HG03378 (cell line): ENCODE results near the gene MYO1E.

Experiments used
- ATAC-seq: cut with Tn5 transposase; IDR thresholded peaks from one replicate; pipeline ENCODE4 v1.9.1; 2021; ENCODE audit warnings: mild to moderate bottlenecking, moderate library complexity; ENCODE audit not compliant: unreplicated experiment

The MYO1E gene

GRCh38 chr15:59237119-59237855, 135.4 kb downstream of the MYO1E start:
- ATAC-seq = peak; percentile 78

DNA sequence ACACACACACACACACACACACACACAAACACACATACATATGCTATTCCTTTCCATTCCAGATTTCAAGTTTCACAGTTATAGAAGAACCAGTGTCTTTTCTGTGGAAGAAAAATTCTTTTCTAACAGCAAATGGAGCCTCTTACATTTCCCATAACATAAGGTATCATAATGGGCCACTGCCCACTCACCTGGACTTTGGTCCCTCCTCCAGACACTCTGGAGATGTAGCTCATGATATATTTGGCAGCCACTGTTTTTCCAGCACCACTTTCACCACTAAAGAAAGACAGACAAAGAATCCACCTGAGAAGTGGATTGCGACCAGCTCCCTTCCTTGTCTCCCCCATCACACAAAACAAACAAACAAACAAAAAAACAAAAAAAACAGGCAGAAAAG, 136.3 kb downstream of the MYO1E start:
- no peak for ATAC-seq

- no peak for ATAC-seq
Observed at GRCh38 chr15:59232476-59232875, 140.2 kb downstream of the MYO1E start.

- no peak for ATAC-seq
Observed at GRCh38 chr15:59230531-59231055, 142.1 kb downstream of the MYO1E start.

DNA sequence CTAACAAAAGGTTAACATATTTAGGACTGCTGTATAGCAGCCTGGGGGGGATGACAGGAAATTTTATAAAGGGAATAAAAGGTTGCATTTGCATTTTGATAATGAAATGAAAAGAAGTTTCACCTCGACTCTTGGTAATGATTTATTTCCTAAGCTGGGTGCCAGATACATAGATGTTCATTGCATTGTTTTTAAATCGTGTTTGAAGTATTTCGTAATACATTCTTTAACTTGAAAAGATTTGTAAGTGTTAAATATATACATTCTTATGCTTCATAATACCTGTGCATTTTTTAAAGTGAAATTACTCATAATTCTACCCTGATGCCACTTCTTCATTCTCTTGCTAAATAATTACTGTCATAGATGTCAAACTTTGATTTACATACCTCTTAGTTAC, 143.2 kb downstream of the MYO1E start:
- no peak for ATAC-seq

GRCh38 chr15:59229015-59229414, 143.7 kb downstream of the MYO1E start:
- no peak for ATAC-seq

DNA sequence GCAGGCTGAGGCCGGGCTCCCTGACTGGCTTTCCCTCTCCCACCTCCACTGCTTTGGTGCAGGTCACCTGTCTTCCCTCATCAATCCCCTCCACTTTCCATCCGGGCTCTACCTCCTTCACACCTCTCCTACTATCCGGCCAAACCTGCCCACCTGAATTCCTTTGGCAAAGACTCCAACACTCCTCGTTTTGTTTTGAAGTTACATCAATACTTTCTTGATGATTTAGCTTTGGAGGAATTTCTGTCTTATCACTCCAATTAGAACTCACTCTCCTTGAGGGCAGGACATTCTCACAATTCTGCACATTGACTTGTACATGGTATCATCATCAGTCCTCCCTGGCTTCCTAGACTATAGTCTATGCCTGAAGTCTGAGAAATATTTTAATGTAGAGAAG, 145.7 kb downstream of the MYO1E start:
- ATAC-seq = no peak

DNA sequence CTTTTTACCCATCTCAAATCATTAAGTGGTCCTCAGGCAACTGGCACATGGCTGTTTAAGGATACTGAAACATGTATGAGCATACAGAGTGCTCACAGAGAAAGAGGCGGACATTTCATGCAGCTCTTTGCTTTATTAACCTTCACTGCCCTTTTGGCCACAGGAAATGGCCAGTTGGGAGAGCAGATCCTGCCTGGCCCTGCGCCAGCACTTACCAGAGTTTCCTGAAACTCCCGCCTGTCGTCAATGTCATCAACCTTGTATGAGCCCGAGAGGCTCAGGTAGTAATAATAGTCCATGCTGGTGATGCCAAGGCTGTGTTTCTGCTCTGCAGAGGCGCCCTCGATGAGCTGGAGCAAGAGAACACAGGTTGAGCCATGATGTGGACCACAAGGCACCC, 148.2 kb downstream of the MYO1E start:
- no peak for ATAC-seq

DNA sequence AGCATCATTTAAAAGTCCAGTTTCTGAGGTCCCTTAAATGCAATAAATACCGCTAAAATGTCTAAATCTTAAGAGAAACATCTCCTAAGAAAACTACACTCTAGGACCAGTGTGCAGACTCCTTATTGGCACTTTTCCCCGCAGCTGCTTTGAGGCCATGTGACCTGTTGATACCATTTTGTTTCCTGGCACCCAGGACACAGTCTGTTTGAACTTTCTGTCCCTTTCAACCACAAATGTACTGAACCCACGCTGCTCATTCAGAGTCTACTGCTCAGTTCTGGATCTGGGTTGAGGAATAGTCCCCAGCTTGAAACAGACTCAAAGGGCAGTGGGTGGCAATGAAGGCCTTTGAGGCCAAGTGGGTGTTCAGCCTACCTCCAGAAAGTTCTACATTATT, 148.9 kb downstream of the MYO1E start:
- no peak for ATAC-seq

- no peak for ATAC-seq
Observed at GRCh38 chr15:59222906-59223550, 149.6 kb downstream of the MYO1E start.

DNA sequence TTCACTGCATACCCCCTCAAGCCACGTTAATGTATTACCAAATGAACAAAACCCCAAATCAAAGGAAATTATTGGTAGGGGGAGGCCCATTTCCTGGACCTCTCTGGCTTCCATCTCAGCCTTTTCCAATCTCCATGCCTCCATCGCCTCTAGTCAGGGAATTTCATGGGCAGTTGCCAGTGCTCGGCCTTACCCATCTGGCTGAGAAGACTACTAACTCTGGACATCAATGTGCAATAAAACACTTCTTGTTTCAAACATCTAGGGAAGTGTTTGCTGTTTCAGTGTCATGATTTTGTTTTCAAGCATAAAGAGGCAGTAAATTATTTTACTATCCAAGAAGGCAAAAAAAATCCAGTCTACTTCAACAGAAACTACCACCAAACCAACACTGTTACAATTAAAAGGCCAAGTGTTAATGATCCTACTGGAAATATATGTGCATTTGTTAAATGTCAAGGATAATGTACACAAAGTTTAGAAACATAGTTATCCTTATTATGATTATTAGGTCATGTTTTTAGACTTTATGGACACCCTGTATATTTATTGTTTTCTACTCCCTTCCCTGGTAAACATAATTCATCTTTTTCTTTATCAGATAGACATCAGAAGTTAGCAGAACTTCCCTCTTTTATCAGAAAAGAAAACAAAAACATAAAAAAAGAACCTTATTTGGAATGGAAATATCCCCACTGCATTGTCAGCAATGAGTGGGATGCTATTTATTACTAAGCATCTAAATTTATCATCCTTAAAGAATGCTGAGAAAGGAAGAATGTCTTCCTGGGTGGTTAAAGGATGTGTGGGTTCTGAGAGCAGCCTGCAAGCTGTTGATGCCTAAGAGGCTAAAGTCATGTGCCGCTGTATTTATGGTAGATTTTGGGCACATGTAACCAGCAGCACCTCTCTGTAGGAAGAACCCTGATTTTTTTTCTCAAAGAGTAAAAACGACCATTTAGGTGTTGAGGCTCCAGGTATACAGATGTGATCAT, 150.9 kb downstream of the MYO1E start:
- no peak for ATAC-seq

DNA sequence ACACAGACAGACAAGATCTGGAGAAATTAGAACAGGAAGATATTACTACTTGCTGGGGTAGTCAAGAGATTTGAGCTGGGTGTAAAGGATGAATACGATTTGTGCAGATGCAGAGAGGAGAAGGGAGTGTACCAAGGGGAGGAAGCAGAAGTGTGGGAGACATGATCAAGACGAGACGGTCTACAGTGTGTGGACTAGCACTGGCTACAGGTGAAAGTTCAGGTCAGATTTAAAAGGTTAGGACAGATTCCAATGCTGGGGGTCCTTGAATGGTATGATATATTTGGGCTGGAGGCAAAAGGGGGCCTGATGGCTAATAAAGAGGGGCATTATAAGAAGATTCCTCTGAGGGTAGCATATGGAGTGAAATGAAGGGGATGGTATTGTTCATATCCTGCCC, 154.0 kb downstream of the MYO1E start:
- no peak for ATAC-seq

- ATAC-seq = no peak
Observed at GRCh38 chr15:59217876-59218498, 154.7 kb downstream of the MYO1E start.

GRCh38 chr15:59216911-59217310, 155.8 kb downstream of the MYO1E start:
- no peak for ATAC-seq

GRCh38 chr15:59210186-59210585, 162.5 kb downstream of the MYO1E start:
- no peak for ATAC-seq

- ATAC-seq = no peak
Observed at GRCh38 chr15:59208613-59209249, 163.9 kb downstream of the MYO1E start.

DNA sequence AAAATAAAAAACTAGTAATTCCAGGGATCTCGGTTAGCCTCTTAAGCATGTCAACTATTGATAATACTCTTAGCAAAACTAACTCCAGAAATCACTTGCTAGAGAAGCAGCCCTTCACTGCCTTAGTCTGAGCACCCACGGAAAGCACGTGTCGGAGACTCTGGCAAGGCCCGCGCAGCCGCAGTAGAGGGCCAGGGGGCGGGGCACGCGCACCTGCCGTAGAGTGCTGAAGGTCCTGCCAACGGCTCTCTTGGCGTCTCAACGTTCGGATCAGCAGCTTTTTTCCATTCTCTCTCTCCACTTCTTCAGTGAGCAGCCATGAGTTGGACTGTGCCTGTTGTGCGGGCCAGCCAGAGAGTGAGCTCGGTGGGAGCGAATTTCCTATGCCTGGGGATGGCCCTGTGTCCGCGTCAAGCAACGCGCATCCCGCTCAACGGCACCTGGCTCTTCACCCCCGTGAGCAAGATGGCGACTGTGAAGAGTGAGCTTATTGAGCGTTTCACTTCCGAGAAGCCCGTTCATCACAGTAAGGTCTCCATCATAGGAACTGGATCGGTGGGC, 166.0 kb downstream of the MYO1E start, which contains the start of gene LDHAL6B:
LDHAL6B (plus strand) TSS at position 221 of the 561 bp plus-strand sequence; CDS start at position 319, 98 bp downstream.
- ATAC-seq = no peak

DNA sequence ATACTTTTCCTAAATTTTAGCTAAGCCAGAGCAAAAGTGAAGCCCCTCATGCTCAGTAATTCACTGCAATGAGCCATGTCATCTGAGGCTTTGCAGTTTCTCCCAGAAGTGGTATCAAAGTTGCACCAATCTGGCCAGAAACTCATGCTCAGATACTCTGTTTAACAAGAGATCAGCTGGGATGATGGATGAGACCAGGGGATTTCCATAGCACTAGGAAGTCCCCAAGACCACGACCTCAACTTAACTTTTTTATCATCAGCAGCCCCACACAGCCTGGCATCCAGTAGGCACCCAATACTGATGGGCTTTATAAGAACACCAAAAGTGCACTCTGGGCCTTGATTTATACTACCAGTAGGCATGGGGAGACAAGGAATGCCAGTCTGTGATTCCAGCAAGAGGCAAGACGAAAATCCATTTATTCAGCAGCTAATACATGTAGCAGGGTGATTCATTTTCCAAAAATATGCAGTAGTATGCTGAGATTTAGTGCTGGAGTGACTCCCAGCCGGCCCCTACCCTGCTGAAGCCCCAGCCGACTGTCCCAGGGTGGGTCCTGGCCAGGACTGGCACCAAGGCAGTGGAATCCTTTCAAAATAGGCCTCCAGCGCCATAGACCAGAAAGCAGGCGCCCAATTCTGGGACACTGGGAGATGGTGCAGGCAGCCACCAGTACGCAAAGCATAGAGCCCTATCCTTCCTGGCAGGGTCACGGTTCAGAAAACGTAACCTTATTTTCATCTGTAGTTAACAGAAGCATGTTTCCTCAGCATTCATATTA, 166.6 kb downstream of the MYO1E start:
- no peak for ATAC-seq

GRCh38 chr15:59203657-59204056, 169.0 kb downstream of the MYO1E start:
- ATAC-seq = no peak
